ENCODE results near the gene GPATCH2L.

DNA sequence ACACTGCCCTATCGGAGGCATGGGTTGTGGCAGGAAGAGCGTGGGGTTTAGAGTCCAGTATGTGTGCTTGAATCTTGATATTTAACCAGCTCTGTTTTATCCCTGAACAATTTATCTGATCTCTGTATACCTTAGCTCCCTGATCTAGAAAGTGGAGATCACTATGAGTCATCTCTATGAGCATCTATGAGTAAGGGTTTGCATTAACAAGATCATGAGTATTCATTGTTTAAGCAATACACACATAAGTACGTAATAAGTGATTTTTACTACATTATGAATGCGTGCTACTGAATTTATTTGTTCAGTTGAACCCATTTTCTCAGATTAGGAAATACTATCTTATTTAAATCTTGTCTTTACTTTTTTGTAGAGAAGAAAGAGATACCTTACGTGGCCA, 49.4 kb downstream of the GPATCH2L start:
- TF ChIP-seq, protein P1, sequence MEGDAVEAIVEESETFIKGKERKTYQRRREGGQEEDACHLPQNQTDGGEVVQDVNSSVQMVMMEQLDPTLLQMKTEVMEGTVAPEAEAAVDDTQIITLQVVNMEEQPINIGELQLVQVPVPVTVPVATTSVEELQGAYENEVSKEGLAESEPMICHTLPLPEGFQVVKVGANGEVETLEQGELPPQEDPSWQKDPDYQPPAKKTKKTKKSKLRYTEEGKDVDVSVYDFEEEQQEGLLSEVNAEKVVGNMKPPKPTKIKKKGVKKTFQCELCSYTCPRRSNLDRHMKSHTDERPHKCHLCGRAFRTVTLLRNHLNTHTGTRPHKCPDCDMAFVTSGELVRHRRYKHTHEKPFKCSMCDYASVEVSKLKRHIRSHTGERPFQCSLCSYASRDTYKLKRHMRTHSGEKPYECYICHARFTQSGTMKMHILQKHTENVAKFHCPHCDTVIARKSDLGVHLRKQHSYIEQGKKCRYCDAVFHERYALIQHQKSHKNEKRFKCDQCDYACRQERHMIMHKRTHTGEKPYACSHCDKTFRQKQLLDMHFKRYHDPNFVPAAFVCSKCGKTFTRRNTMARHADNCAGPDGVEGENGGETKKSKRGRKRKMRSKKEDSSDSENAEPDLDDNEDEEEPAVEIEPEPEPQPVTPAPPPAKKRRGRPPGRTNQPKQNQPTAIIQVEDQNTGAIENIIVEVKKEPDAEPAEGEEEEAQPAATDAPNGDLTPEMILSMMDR (conservative IDR thresholded peaks at IDR 0.05) = no peak
- no peak for TF ChIP-seq ZFX (IDR thresholded peaks at IDR 0.05)
